Trophoblast cell (in vitro differentiated cells and primary cell): ENCODE results near the gene ITGAE.
"Not testable (repeated sequence)": the region's sequence is repeated elsewhere in the genome, so short reads cannot be mapped to it uniquely, and the experiment has no call there.

ENCODE experiments used
- DNase-seq, 2 donors: peaks; one replicate each; pipeline ENCODE4 v3.0.0-alpha.2; 2016
- H2AFZ ChIP-seq: 2 replicates; pipeline ENCODE4 v1.6.1; 2013; ENCODE audit warnings: low read length, moderate library complexity, mild to moderate bottlenecking; ENCODE audit not compliant: insufficient read depth, poor library complexity
- H2AK5ac ChIP-seq: 2 replicates; pipeline ENCODE4 v1.6.1; 2013; ENCODE audit warnings: mild to moderate bottlenecking, low read length
- H2BK120ac ChIP-seq: 2 replicates; pipeline ENCODE4 v1.6.1; 2013; ENCODE audit warnings: low read length, mild to moderate bottlenecking, moderate library complexity; ENCODE audit not compliant: insufficient read depth, poor library complexity
- H2BK12ac ChIP-seq: 2 replicates; pipeline ENCODE4 v1.6.1; 2013; ENCODE audit warnings: mild to moderate bottlenecking, low read length, moderate library complexity
- H2BK5ac ChIP-seq: 2 replicates; pipeline ENCODE4 v1.6.1; 2013; ENCODE audit warnings: low read length, low read depth, moderate library complexity, mild to moderate bottlenecking; ENCODE audit not compliant: poor library complexity
- H3K14ac ChIP-seq: 2 replicates; pipeline ENCODE4 v1.6.1; 2013; ENCODE audit warnings: mild to moderate bottlenecking, low read length
- H3K18ac ChIP-seq: 2 replicates; pipeline ENCODE4 v1.6.1; 2013; ENCODE audit warnings: mild to moderate bottlenecking, low read length
- H3K23ac ChIP-seq: 2 replicates; pipeline ENCODE4 v1.6.1; 2013; ENCODE audit warnings: low read length
- H3K27ac ChIP-seq: 2 replicates; pipeline ENCODE4 v1.5.1; 2013; ENCODE audit warnings: low read depth, mild to moderate bottlenecking, inconsistent platforms, low read length, moderate library complexity
- H3K27me3 ChIP-seq: 2 replicates; pipeline ENCODE4 v1.6.1; 2013; ENCODE audit warnings: inconsistent platforms, mild to moderate bottlenecking, low read length, moderate library complexity; ENCODE audit not compliant: insufficient read depth
- H3K36me3 ChIP-seq, 2 experiments: 1 replicate in 1 of 2; 2 replicates in 1 of 2; pipeline ENCODE4 v1.6.1; 2013; ENCODE audit warnings: low read length in 2 of 2, mild to moderate bottlenecking in 2 of 2, moderate library complexity in 1 of 2; ENCODE audit not compliant: insufficient read depth in 2 of 2, control insufficient read depth in 1 of 2
- H3K4ac ChIP-seq: 2 replicates; pipeline ENCODE4 v1.6.1; 2013; ENCODE audit warnings: low read depth, mild to moderate bottlenecking, low read length, moderate library complexity
- H3K4me1 ChIP-seq, 2 experiments: 1 replicate in 1 of 2; 2 replicates in 1 of 2; pipeline ENCODE4 v1.6.1; 2013; ENCODE audit warnings: low read length in 2 of 2, mild to moderate bottlenecking in 2 of 2, moderate library complexity in 1 of 2; ENCODE audit not compliant: insufficient read depth in 2 of 2, control insufficient read depth in 1 of 2
- H3K4me2 ChIP-seq: 2 replicates; pipeline ENCODE4 v1.6.1; 2013; ENCODE audit warnings: inconsistent platforms, mild to moderate bottlenecking, low read length, moderate library complexity
- H3K4me3 ChIP-seq: 2 replicates; pipeline ENCODE4 v1.5.1; 2013; ENCODE audit warnings: mild to moderate bottlenecking, low read depth, low read length, inconsistent platforms
- H3K79me1 ChIP-seq: one replicate; pipeline ENCODE4 v1.6.1; 2013; ENCODE audit warnings: low read length
- H3K79me2 ChIP-seq: 2 replicates; pipeline ENCODE4 v1.6.1; 2013; ENCODE audit warnings: low read length, mild to moderate bottlenecking; ENCODE audit not compliant: control insufficient read depth, insufficient read depth, poor library complexity
- H3K9ac ChIP-seq: 2 replicates; pipeline ENCODE4 v1.6.1; 2013; ENCODE audit warnings: mild to moderate bottlenecking, low read length
- H3K9me3 ChIP-seq: 2 replicates; pipeline ENCODE4 v1.6.1; 2013; ENCODE audit warnings: low read depth, mild to moderate bottlenecking, control low read depth, inconsistent platforms, low read length; ENCODE audit not compliant: insufficient read depth
- H4K12ac ChIP-seq: 2 replicates; pipeline ENCODE4 v1.6.1; 2013; ENCODE audit warnings: low read depth, mild to moderate bottlenecking, low read length, moderate library complexity
- H4K8ac ChIP-seq: 2 replicates; pipeline ENCODE4 v1.6.1; 2013; ENCODE audit warnings: low read depth, mild to moderate bottlenecking, low read length, moderate library complexity
- H4K91ac ChIP-seq: one replicate; pipeline ENCODE4 v1.6.1; 2013; ENCODE audit warnings: low read depth, mild to moderate bottlenecking, low read length, moderate library complexity
- WGBS: extraction: QIAGEN DNeasy Blood & Tissue Kit; methylation state at CpG from one replicate; pipeline ENCODE4 v1.1.7; 2013; ENCODE audit warnings: missing lambda C conversion rate; ENCODE audit not compliant: insufficient read length, insufficient coverage; ENCODE audit errors: extremely low coverage; 5-methylcytosine and 5-hydroxymethylcytosine counted together

Gene ITGAE

DNA sequence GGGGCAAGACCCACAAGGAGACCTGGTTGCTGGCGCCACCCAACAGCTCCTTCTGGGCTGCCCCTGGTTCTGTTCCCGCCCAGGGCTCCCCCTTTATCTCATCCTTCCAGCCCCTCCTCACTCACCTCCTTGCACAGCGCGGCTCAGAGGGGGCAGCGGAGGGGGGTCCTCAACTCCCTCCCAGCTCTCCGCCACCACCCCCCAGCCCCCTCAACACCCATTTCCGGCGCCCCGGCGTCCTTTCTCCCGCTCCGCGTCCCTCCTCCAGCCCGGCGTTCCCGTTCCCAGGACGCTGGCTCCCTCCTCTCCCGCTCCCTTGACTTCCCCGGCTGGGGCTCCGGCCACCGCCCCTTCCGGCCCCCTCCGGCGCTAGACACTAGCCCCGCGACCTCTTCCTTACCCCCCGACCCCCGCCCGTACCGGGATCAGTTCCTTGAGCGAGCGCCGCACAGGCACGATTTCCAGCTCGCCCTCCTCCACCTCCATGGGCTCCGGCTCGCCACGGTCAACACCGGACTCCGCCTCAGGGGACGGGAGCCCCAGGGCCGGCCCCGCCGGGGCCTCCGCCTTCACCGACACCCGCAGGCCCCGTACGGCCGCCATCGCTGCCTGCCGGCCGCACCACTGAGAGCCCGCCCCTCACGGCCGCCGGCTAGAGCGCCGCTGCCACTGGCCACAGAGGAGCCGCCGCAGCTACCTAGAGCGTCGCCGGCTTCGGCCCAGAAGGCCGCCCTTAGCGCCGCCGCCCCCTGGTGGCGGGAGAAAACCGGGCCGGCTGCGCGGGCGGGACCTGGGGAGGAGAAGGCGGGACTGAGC is 44.8 kb upstream of the ITGAE start, which contains the start of gene NCBP3:
Gene NCBP3 (minus strand): TSS at position 626 of the 816 bp plus-strand sequence. CDS start 23 bp downstream, at position 603.
- peak within 1 kb of the TSS; percentile 99 for H4K8ac ChIP-seq
- DNase-seq, result peak; percentile 91 to 99
- H3K27ac ChIP-seq, result peak within 1 kb of the TSS; percentile 69
- H3K4me3 ChIP-seq, result peak within 1 kb of the TSS; percentile 96
- WGBS, result no CpG with 5 or more reads among the region's 76 CpGs
- peak within 1 kb of the TSS; percentile 99 for H3K14ac ChIP-seq
- H2BK5ac ChIP-seq, result peak within 1 kb of the TSS; percentile 97
- peak within 1 kb of the TSS; percentile 99 for H3K9ac ChIP-seq
- peak within 1 kb of the TSS; percentile 96 for H3K4ac ChIP-seq
- H3K9me3 ChIP-seq, result peaks cover 2% of the 10 kb centered on the region
- peak within 1 kb of the TSS; percentile 97 for H4K91ac ChIP-seq
- peak within 1 kb of the TSS; percentile 99 for H3K18ac ChIP-seq
- peaks cover 9% of the 10 kb centered on the region for H3K79me2 ChIP-seq
- peaks cover 8% of the 10 kb centered on the region for H3K79me1 ChIP-seq
- peak within 1 kb of the TSS; percentile 97 for H4K12ac ChIP-seq
- no peaks in the 10 kb centered on the region for H3K27me3 ChIP-seq
- peak within 1 kb of the TSS; percentile 98 for H2AFZ ChIP-seq
- peaks cover 2 to 3% of the 10 kb centered on the region in 2 experiments for H3K4me1 ChIP-seq
- H2BK12ac ChIP-seq, result no peak within 1 kb of the TSS
- H3K23ac ChIP-seq, result no peak within 1 kb of the TSS
- peaks cover 13 to 16% of the 10 kb centered on the region in 2 experiments for H3K36me3 ChIP-seq
- peak within 1 kb of the TSS; percentile 66 for H3K4me2 ChIP-seq
- H2BK120ac ChIP-seq, result peak within 1 kb of the TSS; percentile 96
- peak within 1 kb of the TSS; percentile 89 for H2AK5ac ChIP-seq

DNA sequence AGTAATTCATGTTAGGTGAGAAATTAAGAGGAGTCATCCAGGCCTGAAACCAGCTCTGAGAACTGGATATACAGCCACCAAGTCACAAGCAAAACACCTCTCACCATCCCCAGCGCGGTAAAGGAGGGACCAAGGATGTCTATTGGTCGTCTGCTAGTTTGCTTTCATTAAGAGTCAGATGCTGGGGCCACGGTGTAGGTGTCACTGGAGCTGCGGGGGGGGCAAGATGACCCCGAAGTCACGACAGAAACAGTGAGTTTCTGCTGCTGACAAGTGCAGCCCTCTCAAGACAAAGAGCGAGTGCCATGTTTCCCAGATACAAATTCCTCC is 44.3 kb upstream of the ITGAE start:
- Histone ChIP-seq H3K9ac (peak overlapping the region; percentile 99), H2AK5ac (peak overlapping the region; percentile 89), H3K79me1 (peaks cover 8% of the 10 kb centered on the region), H3K79me2 (peaks cover 9% of the 10 kb centered on the region), H3K4me3 (peak overlapping the region; percentile 96), H2BK120ac (peak overlapping the region; percentile 96), H2BK12ac (no peak overlapping the region), H3K4ac (peak overlapping the region; percentile 96), H3K27me3 (no peaks in the 10 kb centered on the region), H2BK5ac (peak overlapping the region; percentile 97), H3K14ac (peak overlapping the region; percentile 99), H4K12ac (peak overlapping the region; percentile 97), H3K23ac (no peak overlapping the region), H4K8ac (peak overlapping the region; percentile 99), H3K4me2 (peak overlapping the region; percentile 66), H3K18ac (peak overlapping the region; percentile 99), H3K27ac (no peak overlapping the region), H2AFZ (peak overlapping the region; percentile 98), H3K36me3 (peaks cover 13 to 21% of the 10 kb centered on the region in 2 experiments), H4K91ac (peak overlapping the region; percentile 97), H3K9me3 (no peaks in the 10 kb centered on the region), H3K4me1 (peaks cover 2 to 3% of the 10 kb centered on the region in 2 experiments)
- DNase-seq, result no peak
- no CpG with 5 or more reads among the region's 8 CpGs for WGBS

DNA sequence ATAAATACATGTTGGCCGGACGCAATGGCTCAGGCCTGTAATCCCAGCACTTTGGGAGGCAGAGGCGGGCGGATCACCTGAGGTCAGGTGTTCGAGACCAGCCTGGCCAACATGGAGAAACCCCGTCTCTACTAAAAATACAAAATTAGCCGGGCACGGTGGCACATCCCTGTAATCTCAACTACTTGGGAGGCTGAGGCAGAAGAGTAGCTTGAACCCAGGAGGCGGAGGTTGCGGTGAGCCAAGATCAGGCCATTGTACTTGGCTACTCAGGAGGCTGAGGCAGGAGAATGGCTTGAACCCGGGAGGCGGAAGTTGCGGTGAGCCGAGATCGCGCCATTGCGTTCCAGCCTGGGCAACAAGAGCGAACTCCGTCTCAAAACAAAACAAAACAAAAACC is 43.6 kb upstream of the ITGAE start:
- not testable (repeated sequence) for H4K91ac ChIP-seq, H3K79me1 ChIP-seq, H3K14ac ChIP-seq, H3K9ac ChIP-seq, H3K9me3 ChIP-seq, H2AFZ ChIP-seq, H2BK5ac ChIP-seq, H3K27ac ChIP-seq, H3K4me1 ChIP-seq, DNase-seq, H2AK5ac ChIP-seq, H2BK12ac ChIP-seq, H4K8ac ChIP-seq, H3K79me2 ChIP-seq, H3K23ac ChIP-seq, H4K12ac ChIP-seq, H3K4me3 ChIP-seq, H3K27me3 ChIP-seq, H2BK120ac ChIP-seq
- H3K18ac ChIP-seq, result peak overlapping the region; percentile 33
- WGBS, result no CpG with 5 or more reads among the region's 19 CpGs
- peak overlapping the region; percentile 66 for H3K4me2 ChIP-seq
- peaks cover 15 to 28% of the 10 kb centered on the region in 2 experiments for H3K36me3 ChIP-seq
- peak overlapping the region; percentile 77 for H3K4ac ChIP-seq

DNA sequence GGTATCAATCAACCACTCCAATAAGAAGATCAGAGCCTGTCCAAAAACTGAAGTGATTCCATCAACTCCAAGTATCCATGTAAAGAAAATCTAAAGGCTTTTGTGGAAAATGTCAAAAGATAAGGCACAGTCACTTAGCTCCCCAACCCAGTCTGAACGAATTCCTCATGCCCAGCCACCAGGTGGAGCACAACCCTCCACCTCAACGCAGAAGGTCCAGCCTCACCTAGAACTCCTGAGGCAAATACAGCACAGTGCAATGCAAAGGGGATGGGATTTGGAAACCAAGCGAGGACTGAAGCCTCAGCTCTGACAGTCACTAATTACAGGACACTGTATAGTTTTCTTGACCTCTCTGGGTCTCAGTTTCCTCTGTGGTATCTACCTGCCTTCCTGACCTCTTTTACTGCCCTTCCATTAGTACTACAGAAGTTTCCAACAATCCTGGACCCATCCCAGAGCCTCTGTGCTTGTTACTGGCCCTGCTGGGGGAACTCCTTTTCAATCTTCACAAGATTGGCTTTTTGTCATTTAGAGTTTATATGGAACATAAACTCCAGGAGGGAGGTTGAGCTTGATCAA is 43.0 kb upstream of the ITGAE start:
- Histone ChIP-seq H3K9me3 (no peaks in the 10 kb centered on the region), H2AFZ (no peak overlapping the region), H3K27ac (no peak overlapping the region), H3K14ac (no peak overlapping the region), H3K4me3 (no peak overlapping the region), H4K91ac (no peak overlapping the region), H4K12ac (no peak overlapping the region), H2BK120ac (no peak overlapping the region), H3K36me3 (peaks cover 18 to 32% of the 10 kb centered on the region in 2 experiments), H3K4me1 (peaks cover 2 to 3% of the 10 kb centered on the region in 2 experiments), H3K27me3 (no peaks in the 10 kb centered on the region), H3K4me2 (no peak overlapping the region), H3K23ac (no peak overlapping the region), H3K18ac (no peak overlapping the region), H2BK12ac (no peak overlapping the region), H2AK5ac (no peak overlapping the region), H2BK5ac (no peak overlapping the region), H4K8ac (no peak overlapping the region), H3K4ac (no peak overlapping the region), H3K79me1 (peaks cover 8% of the 10 kb centered on the region), H3K79me2 (peaks cover 9% of the 10 kb centered on the region), H3K9ac (no peak overlapping the region)
- peak; percentile 35 to 72 for DNase-seq
- no CpG with 5 or more reads among the region's 3 CpGs for WGBS
